HG03354 (cell line): Measurements from ENCODE around the gene INPP5A.
A peak's percentile ranks its signal among the peaks of the same experiment; 100 is the strongest.
"Not testable (repeated sequence)": the region's sequence is repeated elsewhere in the genome, so short reads cannot be mapped to it uniquely, and the experiment has no call there.

Experiments
- ATAC-seq: cut with Tn5 transposase; IDR thresholded peaks from one replicate; pipeline ENCODE4 v1.9.1; 2021; ENCODE audit warnings: mild to moderate bottlenecking; ENCODE audit not compliant: unreplicated experiment, poor library complexity, severe bottlenecking

INPP5A gene

GRCh38 chr10:132537684-132538001, at the start of gene INPP5A:
Gene INPP5A (plus strand): TSS chr10:132537787. CDS start chr10:132538097, 310 bp downstream.
- ATAC-seq: peak; percentile 71

- no peak for ATAC-seq
Measured at GRCh38 chr10:132488231-132488821, 49.3 kb upstream of the INPP5A start.

- no peak for ATAC-seq
Measured at GRCh38 chr10:132489053-132489703, 48.4 kb upstream of the INPP5A start.

- ATAC-seq: no peak
Measured at GRCh38 chr10:132489704-132490534, 47.7 kb upstream of the INPP5A start.

GRCh38 chr10:132491534-132491933, 46.1 kb upstream of the INPP5A start:
- ATAC-seq: not testable (repeated sequence)

GRCh38 chr10:132492323-132493025, 45.1 kb upstream of the INPP5A start:
- ATAC-seq: no peak

GRCh38 chr10:132493246-132493755, 44.3 kb upstream of the INPP5A start:
- ATAC-seq: no peak

- no peak for ATAC-seq
Measured at GRCh38 chr10:132493756-132494290, 43.8 kb upstream of the INPP5A start.

- ATAC-seq: no peak
Measured at GRCh38 chr10:132494866-132495630, 42.5 kb upstream of the INPP5A start.

GRCh38 chr10:132496360-132497062, 41.1 kb upstream of the INPP5A start:
- ATAC-seq: no peak

- ATAC-seq: no peak
Measured at GRCh38 chr10:132497063-132497680, 40.4 kb upstream of the INPP5A start.

GRCh38 chr10:132497861-132498561, 39.6 kb upstream of the INPP5A start:
- no peak for ATAC-seq

GRCh38 chr10:132498562-132499366, 38.8 kb upstream of the INPP5A start:
- no peak for ATAC-seq

GRCh38 chr10:132499367-132499685, 38.3 kb upstream of the INPP5A start:
- no peak for ATAC-seq

GRCh38 chr10:132500781-132501415, 36.7 kb upstream of the INPP5A start:
- ATAC-seq: no peak

- ATAC-seq: no peak
Measured at GRCh38 chr10:132502544-132503300, 34.9 kb upstream of the INPP5A start.
